ENCODE data around the gene SPATA31D3. TPM values are rescaled to one million over a fixed set of nuclear protein-coding genes. Genes with fewer than 3 reads are reported as not detected.
"Not testable (repeated sequence)": the region's sequence is repeated elsewhere in the genome, so short reads cannot be mapped to it uniquely, and the experiment has no call there.

SPATA31D3 gene
- total RNA-seq, 1 donor = not detected

DNA sequence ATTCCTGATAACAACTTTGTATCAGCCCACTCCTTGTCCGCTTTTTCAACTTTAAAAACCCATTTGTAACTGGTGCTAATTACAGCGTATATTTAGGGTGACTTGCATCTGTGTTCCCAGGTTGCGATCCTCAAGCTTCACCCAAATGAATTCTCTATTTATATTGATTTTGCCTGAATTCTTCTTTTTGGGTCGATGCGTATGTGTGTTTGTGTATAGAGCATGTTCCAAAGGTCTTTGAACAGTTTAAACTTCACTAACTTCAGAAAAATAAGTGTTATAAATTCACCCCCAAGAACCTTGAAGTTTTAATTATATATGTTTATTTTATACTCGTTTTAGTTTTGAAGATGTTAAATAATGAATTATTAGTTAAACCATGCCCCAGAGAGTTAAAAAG, 31.2 kb upstream of the SPATA31D3 start:
- no peak overlapping the region for H3K4me2 ChIP-seq (ENCODE audit: insufficient read depth, low read length)
- H2AFZ ChIP-seq (ENCODE audit: low read length) = no peak overlapping the region
- H3K9me3 ChIP-seq (ENCODE audit: low read depth, low read length) = no peaks in the 10 kb centered on the region
- no peaks in the 10 kb centered on the region for H3K27me3 ChIP-seq (ENCODE audit: insufficient read depth, low read length)
- no peak overlapping the region for H3K27ac ChIP-seq (ENCODE audit: low read depth, low read length)
- H3K79me2 ChIP-seq (ENCODE audit: insufficient read depth, low read length) = no peaks in the 10 kb centered on the region
- no peak overlapping the region for H3K4me3 ChIP-seq (ENCODE audit: insufficient read depth, low read length)
- DNase-seq (ENCODE audit: insufficient read length, low spot score, missing footprints) = no peak
- H4K20me1 ChIP-seq (ENCODE audit: insufficient read depth, low read length) = no peaks in the 10 kb centered on the region
- H3K36me3 ChIP-seq (ENCODE audit: insufficient read depth, low read length) = no peaks in the 10 kb centered on the region
- TF ChIP-seq, protein P1, sequence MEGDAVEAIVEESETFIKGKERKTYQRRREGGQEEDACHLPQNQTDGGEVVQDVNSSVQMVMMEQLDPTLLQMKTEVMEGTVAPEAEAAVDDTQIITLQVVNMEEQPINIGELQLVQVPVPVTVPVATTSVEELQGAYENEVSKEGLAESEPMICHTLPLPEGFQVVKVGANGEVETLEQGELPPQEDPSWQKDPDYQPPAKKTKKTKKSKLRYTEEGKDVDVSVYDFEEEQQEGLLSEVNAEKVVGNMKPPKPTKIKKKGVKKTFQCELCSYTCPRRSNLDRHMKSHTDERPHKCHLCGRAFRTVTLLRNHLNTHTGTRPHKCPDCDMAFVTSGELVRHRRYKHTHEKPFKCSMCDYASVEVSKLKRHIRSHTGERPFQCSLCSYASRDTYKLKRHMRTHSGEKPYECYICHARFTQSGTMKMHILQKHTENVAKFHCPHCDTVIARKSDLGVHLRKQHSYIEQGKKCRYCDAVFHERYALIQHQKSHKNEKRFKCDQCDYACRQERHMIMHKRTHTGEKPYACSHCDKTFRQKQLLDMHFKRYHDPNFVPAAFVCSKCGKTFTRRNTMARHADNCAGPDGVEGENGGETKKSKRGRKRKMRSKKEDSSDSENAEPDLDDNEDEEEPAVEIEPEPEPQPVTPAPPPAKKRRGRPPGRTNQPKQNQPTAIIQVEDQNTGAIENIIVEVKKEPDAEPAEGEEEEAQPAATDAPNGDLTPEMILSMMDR (IDR thresholded peaks at IDR 0.05; ENCODE audit: extremely low read depth, low read depth, low read length) = no peak
- no peaks in the 10 kb centered on the region for H3K4me1 ChIP-seq (ENCODE audit: insufficient read depth, low read length)

DNA sequence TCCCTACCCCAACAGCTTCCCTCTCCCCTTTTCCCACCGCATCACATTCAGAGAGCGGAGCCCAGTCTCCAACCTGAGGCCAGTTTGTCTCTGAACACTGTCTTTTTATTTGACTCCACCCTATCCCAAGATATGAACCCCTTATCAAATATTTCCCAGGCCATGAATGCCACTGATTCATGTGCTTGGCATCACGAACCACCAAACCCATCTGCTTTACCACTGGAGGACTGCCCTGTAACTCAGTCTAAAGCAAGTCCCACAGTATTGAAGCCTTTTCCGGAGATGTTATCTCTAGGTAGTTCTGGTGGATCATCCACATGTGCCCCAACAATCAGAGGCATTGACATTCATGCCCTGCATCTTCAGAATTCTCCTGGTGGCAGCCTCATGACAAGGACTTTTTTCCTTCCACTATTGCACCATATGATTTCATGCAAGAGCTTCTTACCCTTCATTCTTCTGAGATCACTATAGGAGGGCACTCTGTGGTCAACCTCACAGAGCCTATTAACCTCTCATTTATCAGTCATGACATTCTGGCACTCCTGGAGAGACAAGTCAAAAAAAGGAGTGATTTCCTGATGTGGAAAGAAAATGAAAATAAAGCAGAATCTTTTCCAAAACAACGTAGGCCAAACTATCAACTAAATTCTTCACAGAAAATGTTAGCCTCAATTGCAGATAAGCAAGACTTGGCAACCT, 27.3 kb upstream of the SPATA31D3 start:
- Histone ChIP-seq H3K9me3 (ENCODE audit: low read depth, low read length) (no peaks in the 10 kb centered on the region), H3K27ac (ENCODE audit: low read depth, low read length) (no peak overlapping the region), H3K4me2 (ENCODE audit: insufficient read depth, low read length) (no peak overlapping the region), H4K20me1 (ENCODE audit: insufficient read depth, low read length) (no peaks in the 10 kb centered on the region), H3K79me2 (ENCODE audit: insufficient read depth, low read length) (no peaks in the 10 kb centered on the region), H3K36me3 (ENCODE audit: insufficient read depth, low read length) (no peaks in the 10 kb centered on the region), H2AFZ (ENCODE audit: low read length) (no peak overlapping the region), H3K27me3 (ENCODE audit: insufficient read depth, low read length) (no peaks in the 10 kb centered on the region), H3K4me3 (ENCODE audit: insufficient read depth, low read length) (no peak overlapping the region), H3K4me1 (ENCODE audit: insufficient read depth, low read length) (no peaks in the 10 kb centered on the region)
- TF ChIP-seq, protein P1 (IDR thresholded peaks at IDR 0.05; ENCODE audit: extremely low read depth, low read depth, low read length) = no peak
- no peak for DNase-seq (ENCODE audit: insufficient read length, low spot score, missing footprints)

DNA sequence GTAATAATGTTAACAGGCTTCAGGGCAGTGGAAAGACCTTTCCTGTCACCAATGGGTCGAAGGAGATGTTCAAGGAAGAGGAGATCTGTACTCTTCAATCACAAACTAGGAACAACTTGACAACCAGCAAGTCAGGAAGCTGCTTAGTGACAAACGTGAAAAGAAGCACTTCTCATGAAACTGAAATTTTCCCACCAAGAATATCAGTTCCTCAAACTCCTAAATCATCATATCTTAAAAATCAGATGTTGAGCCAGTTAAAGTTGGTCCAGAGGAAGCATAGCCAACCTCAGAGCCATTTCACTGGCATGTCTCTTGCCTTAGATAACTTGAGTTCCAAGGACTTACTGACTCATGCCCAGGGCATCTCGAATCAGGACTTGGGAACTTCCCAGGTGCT, 24.8 kb upstream of the SPATA31D3 start:
- H3K79me2 ChIP-seq (ENCODE audit: insufficient read depth, low read length); H3K4me3 ChIP-seq (ENCODE audit: insufficient read depth, low read length); H3K27ac ChIP-seq (ENCODE audit: low read depth, low read length); H3K4me1 ChIP-seq (ENCODE audit: insufficient read depth, low read length); H4K20me1 ChIP-seq (ENCODE audit: insufficient read depth, low read length); DNase-seq (ENCODE audit: insufficient read length, low spot score, missing footprints); H2AFZ ChIP-seq (ENCODE audit: low read length); H3K4me2 ChIP-seq (ENCODE audit: insufficient read depth, low read length); H3K9me3 ChIP-seq (ENCODE audit: low read depth, low read length); H3K27me3 ChIP-seq (ENCODE audit: insufficient read depth, low read length); H3K36me3 ChIP-seq (ENCODE audit: insufficient read depth, low read length): not testable (repeated sequence)

DNA sequence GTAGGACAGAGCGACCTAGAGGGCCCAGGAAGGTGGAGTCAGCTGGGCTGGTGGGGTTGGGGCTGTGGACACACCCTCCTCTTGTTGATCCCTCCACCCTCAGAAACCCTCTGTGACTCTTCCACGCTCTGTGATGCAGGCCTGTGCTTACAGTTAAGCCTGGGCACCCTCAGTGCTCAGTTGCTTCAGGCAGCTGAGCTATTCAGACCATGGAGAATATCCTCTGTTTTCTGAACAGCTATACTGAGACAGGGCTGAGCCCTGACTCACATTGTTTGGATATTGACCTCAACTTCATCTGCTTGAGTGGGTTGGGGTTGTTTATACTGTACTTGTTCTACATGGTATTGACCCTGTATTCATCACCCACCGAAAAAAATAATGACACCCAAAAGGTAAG, 15.0 kb upstream of the SPATA31D3 start, which contains the start of gene SPATA31D4:
SPATA31D4 (plus strand) TSS at position 124 of the 400 bp plus-strand sequence; CDS start at position 210, 86 bp downstream.
- not testable (repeated sequence) for H3K4me3 ChIP-seq (ENCODE audit: insufficient read depth, low read length); DNase-seq (ENCODE audit: insufficient read length, low spot score, missing footprints); H2AFZ ChIP-seq (ENCODE audit: low read length); H3K27ac ChIP-seq (ENCODE audit: low read depth, low read length); H3K36me3 ChIP-seq (ENCODE audit: insufficient read depth, low read length); H4K20me1 ChIP-seq (ENCODE audit: insufficient read depth, low read length); H3K4me2 ChIP-seq (ENCODE audit: insufficient read depth, low read length); H3K27me3 ChIP-seq (ENCODE audit: insufficient read depth, low read length); H3K79me2 ChIP-seq (ENCODE audit: insufficient read depth, low read length); H3K4me1 ChIP-seq (ENCODE audit: insufficient read depth, low read length); H3K9me3 ChIP-seq (ENCODE audit: low read depth, low read length)

DNA sequence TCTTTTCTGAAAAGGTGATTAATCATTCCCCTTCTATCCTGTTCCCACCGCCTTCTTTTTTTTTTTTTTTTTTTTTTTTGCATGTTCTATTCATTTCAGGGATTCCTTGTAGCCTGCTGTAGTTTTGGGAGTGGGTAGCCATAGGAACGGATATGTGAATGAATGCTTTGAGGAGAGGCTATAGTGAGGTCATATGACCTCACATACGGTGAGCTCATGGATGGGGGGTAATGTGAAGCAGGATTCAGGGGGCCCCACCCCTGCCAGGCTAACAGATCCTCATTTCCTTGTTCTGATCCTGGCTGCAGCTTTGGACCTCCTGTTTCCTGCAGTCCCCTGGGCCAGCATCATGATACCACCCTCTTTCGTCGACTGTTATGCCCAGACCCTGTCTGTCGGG, 13.2 kb upstream of the SPATA31D3 start:
- H2AFZ ChIP-seq (ENCODE audit: low read length); H3K36me3 ChIP-seq (ENCODE audit: insufficient read depth, low read length); H3K27ac ChIP-seq (ENCODE audit: low read depth, low read length); DNase-seq (ENCODE audit: insufficient read length, low spot score, missing footprints); H3K27me3 ChIP-seq (ENCODE audit: insufficient read depth, low read length); H3K9me3 ChIP-seq (ENCODE audit: low read depth, low read length); H3K79me2 ChIP-seq (ENCODE audit: insufficient read depth, low read length); H4K20me1 ChIP-seq (ENCODE audit: insufficient read depth, low read length); H3K4me2 ChIP-seq (ENCODE audit: insufficient read depth, low read length); H3K4me3 ChIP-seq (ENCODE audit: insufficient read depth, low read length); H3K4me1 ChIP-seq (ENCODE audit: insufficient read depth, low read length): not testable (repeated sequence)

DNA sequence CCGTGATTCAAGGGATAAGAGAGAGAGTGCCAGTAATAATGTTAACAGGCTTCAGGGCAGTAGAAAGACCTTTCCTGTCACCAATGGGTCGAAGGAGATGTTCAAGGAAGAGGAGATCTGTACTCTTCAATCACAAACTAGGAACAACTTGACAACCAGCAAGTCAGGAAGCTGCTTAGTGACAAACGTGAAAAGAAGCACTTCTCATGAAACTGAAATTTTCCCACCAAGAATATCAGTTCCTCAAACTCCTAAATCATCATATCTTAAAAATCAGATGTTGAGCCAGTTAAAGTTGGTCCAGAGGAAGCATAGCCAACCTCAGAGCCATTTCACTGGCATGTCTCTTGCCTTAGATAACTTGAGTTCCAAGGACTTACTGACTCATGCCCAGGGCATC, 9.8 kb upstream of the SPATA31D3 start:
- not testable (repeated sequence) for H3K27ac ChIP-seq (ENCODE audit: low read depth, low read length); H4K20me1 ChIP-seq (ENCODE audit: insufficient read depth, low read length); H3K27me3 ChIP-seq (ENCODE audit: insufficient read depth, low read length); H2AFZ ChIP-seq (ENCODE audit: low read length); H3K9me3 ChIP-seq (ENCODE audit: low read depth, low read length); H3K4me1 ChIP-seq (ENCODE audit: insufficient read depth, low read length); DNase-seq (ENCODE audit: insufficient read length, low spot score, missing footprints); H3K79me2 ChIP-seq (ENCODE audit: insufficient read depth, low read length); H3K4me2 ChIP-seq (ENCODE audit: insufficient read depth, low read length); H3K36me3 ChIP-seq (ENCODE audit: insufficient read depth, low read length); H3K4me3 ChIP-seq (ENCODE audit: insufficient read depth, low read length)

DNA sequence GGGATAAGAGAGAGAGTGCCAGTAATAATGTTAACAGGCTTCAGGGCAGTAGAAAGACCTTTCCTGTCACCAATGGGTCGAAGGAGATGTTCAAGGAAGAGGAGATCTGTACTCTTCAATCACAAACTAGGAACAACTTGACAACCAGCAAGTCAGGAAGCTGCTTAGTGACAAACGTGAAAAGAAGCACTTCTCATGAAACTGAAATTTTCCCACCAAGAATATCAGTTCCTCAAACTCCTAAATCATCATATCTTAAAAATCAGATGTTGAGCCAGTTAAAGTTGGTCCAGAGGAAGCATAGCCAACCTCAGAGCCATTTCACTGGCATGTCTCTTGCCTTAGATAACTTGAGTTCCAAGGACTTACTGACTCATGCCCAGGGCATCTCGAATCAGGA, 5.3 kb downstream of the SPATA31D3 start:
- not testable (repeated sequence) for H3K4me1 ChIP-seq (ENCODE audit: insufficient read depth, low read length); H3K79me2 ChIP-seq (ENCODE audit: insufficient read depth, low read length); H2AFZ ChIP-seq (ENCODE audit: low read length); H4K20me1 ChIP-seq (ENCODE audit: insufficient read depth, low read length); H3K4me3 ChIP-seq (ENCODE audit: insufficient read depth, low read length); H3K4me2 ChIP-seq (ENCODE audit: insufficient read depth, low read length); H3K27ac ChIP-seq (ENCODE audit: low read depth, low read length); H3K9me3 ChIP-seq (ENCODE audit: low read depth, low read length); H3K27me3 ChIP-seq (ENCODE audit: insufficient read depth, low read length); DNase-seq (ENCODE audit: insufficient read length, low spot score, missing footprints); H3K36me3 ChIP-seq (ENCODE audit: insufficient read depth, low read length)

All from osteoblast (primary cell).